Measurements from ENCODE around the gene RUNDC3A.

The RUNDC3A gene

GRCh38 chr17:44308320-44308818, at the start of gene RUNDC3A:
Gene RUNDC3A (plus strand): TSS chr17:44308601. CDS start chr17:44308833, 232 bp downstream.
- TF ChIP-seq CTCF (IDR thresholded peaks at IDR 0.05; ENCODE audit: low read depth, low read length) = no peak
- DNase-seq (ENCODE audit: extremely low read depth, low read depth) = peak; percentile 45

- TF ChIP-seq CTCF (IDR thresholded peaks at IDR 0.05; ENCODE audit: low read depth, low read length) = no peak
- DNase-seq (ENCODE audit: extremely low read depth, low read depth) = no peak
Measured at GRCh38 chr17:44258811-44259351, 49.5 kb upstream of the RUNDC3A start.

- no peak for TF ChIP-seq CTCF (IDR thresholded peaks at IDR 0.05; ENCODE audit: low read depth, low read length)
- DNase-seq (ENCODE audit: extremely low read depth, low read depth) = no peak
Measured at GRCh38 chr17:44260296-44260695, 48.1 kb upstream of the RUNDC3A start.

- DNase-seq (ENCODE audit: extremely low read depth, low read depth) = no peak
- TF ChIP-seq CTCF (IDR thresholded peaks at IDR 0.05; ENCODE audit: low read depth, low read length) = no peak
Measured at GRCh38 chr17:44262654-44263225, 45.7 kb upstream of the RUNDC3A start.

- TF ChIP-seq CTCF (IDR thresholded peaks at IDR 0.05; ENCODE audit: low read depth, low read length) = no peak
- DNase-seq (ENCODE audit: extremely low read depth, low read depth) = no peak
Measured at GRCh38 chr17:44263345-44263902, 45.0 kb upstream of the RUNDC3A start.

GRCh38 chr17:44266402-44267164, 41.8 kb upstream of the RUNDC3A start:
- TF ChIP-seq CTCF (IDR thresholded peaks at IDR 0.05; ENCODE audit: low read depth, low read length) = no peak
- DNase-seq (ENCODE audit: extremely low read depth, low read depth) = no peak

GRCh38 chr17:44267165-44267455, 41.3 kb upstream of the RUNDC3A start:
- no peak for DNase-seq (ENCODE audit: extremely low read depth, low read depth)
- TF ChIP-seq CTCF (IDR thresholded peaks at IDR 0.05; ENCODE audit: low read depth, low read length) = no peak
